ENCODE results near the gene BSPH1. TPM values are rescaled to one million over a fixed set of nuclear protein-coding genes. Genes with fewer than 3 reads are reported as not detected.
"Not testable (repeated sequence)": the region's sequence is repeated elsewhere in the genome, so short reads cannot be mapped to it uniquely, and the experiment has no call there.

The BSPH1 gene
- total RNA-seq, 2 donors from 2014 or later, result not detected

- WGBS, 2 donors, result 45 to 47% methylated on average over 5 of the region's 5 CpGs
- Histone ChIP-seq H3K9me3 (no peaks in the 10 kb centered on the region), H3K36me3 (replicated peaks in 1 of 2; ENCODE audit: insufficient read depth in 1 of 2, low read depth in 2 of 2) (no peaks in the 10 kb centered on the region), H3K4me3 (no peak within 1 kb of the TSS), H3K4me1 (no peaks in the 10 kb centered on the region), H3K27ac (no peak within 1 kb of the TSS), H3K27me3 (no peaks in the 10 kb centered on the region)
- intact Hi-C loops (cut with DNase I), result no loop called here
- TF ChIP-seq CTCF (IDR thresholded peaks at IDR 0.05) (no peak), POLR2A (IDR thresholded peaks at IDR 0.05) (no peak)
- ATAC-seq, result no peak
- no peak for DNase-seq
Measured at GRCh38 chr19:47994209-47994802, 2.3 kb upstream of the BSPH1 start, which contains the start of gene ELSPBP1. Gene ELSPBP1 (plus strand): TSS chr19:47994632. CDS start chr19:48008668, 14,036 bp downstream.

GRCh38 chr19:47991191-47991808, 670 bp downstream of the BSPH1 start:
- WGBS, 2 donors, result 34 to 47% methylated on average over 9 to 10 of the region's 10 CpGs
- intact Hi-C loops (cut with DNase I), result no loop called here
- DNase-seq, result no peak

GRCh38 chr19:47973529-47973928, 18.4 kb downstream of the BSPH1 start:
- H3K27me3 ChIP-seq, result no peaks in the 10 kb centered on the region
- H3K36me3 ChIP-seq (replicated peaks in 1 of 2; ENCODE audit: insufficient read depth in 1 of 2, low read depth in 2 of 2), result no peaks in the 10 kb centered on the region
- intact Hi-C loops (cut with DNase I), result loop anchor here (5.0 kb wide), 1 partner anchor 179 kb away; no protein-coding TSS in a partner anchor
- no peak for ATAC-seq
- no peak overlapping the region for H3K4me3 ChIP-seq
- no peaks in the 10 kb centered on the region for H3K9me3 ChIP-seq
- TF ChIP-seq POLR2A (IDR thresholded peaks at IDR 0.05), result no peak
- TF ChIP-seq CTCF (IDR thresholded peaks at IDR 0.05), result no peak
- H3K4me1 ChIP-seq, result no peaks in the 10 kb centered on the region
- 63 to 64% methylated on average over 6 of the region's 6 CpGs for WGBS, 2 donors
- no peak overlapping the region for H3K27ac ChIP-seq
- no peak for DNase-seq

More at GRCh38 chr19:47991191-47991808, 670 bp downstream of the BSPH1 start:
- Histone ChIP-seq H3K36me3 (replicated peaks in 1 of 2; ENCODE audit: insufficient read depth in 1 of 2, low read depth in 2 of 2) (no peaks in the 10 kb centered on the region), H3K4me3 (no peak overlapping the region), H3K27me3 (no peaks in the 10 kb centered on the region), H3K4me1 (no peaks in the 10 kb centered on the region), H3K9me3 (no peaks in the 10 kb centered on the region), H3K27ac (no peak overlapping the region)
- no peak for TF ChIP-seq POLR2A (IDR thresholded peaks at IDR 0.05)
- no peak for TF ChIP-seq CTCF (IDR thresholded peaks at IDR 0.05)
- ATAC-seq, result no peak

- H3K27ac ChIP-seq; H3K27me3 ChIP-seq; intact Hi-C loops (cut with DNase I); ATAC-seq; H3K9me3 ChIP-seq; H3K4me3 ChIP-seq; H3K36me3 ChIP-seq (replicated peaks in 1 of 2; ENCODE audit: insufficient read depth in 1 of 2, low read depth in 2 of 2); H3K4me1 ChIP-seq: not testable (repeated sequence)
- peak in 2 of 4 donors; percentile 12 to 27 for DNase-seq
- 66 to 70% methylated on average over 7 of the region's 11 CpGs for WGBS, 2 donors
Measured at GRCh38 chr19:47955936-47956335, 36.0 kb downstream of the BSPH1 start.

GRCh38 chr19:47952132-47952531, 39.8 kb downstream of the BSPH1 start:
- DNase-seq; H3K27me3 ChIP-seq; H3K27ac ChIP-seq; H3K4me1 ChIP-seq; intact Hi-C loops (cut with DNase I); H3K4me3 ChIP-seq; H3K9me3 ChIP-seq; H3K36me3 ChIP-seq (replicated peaks in 1 of 2; ENCODE audit: insufficient read depth in 1 of 2, low read depth in 2 of 2); ATAC-seq: not testable (repeated sequence)
- WGBS, 2 donors, result 33 to 38% methylated on average over 12 to 15 of the region's 21 CpGs
- TF ChIP-seq CTCF (IDR thresholded peaks at IDR 0.05), result peak in 1 of 7 experiments; percentile 6

- 67 to 78% methylated on average over 21 to 23 of the region's 24 CpGs for WGBS, 2 donors
- H3K27me3 ChIP-seq; H3K4me3 ChIP-seq; H3K9me3 ChIP-seq; intact Hi-C loops (cut with DNase I); H3K36me3 ChIP-seq (replicated peaks in 1 of 2; ENCODE audit: insufficient read depth in 1 of 2, low read depth in 2 of 2); ATAC-seq; H3K4me1 ChIP-seq; H3K27ac ChIP-seq: not testable (repeated sequence)
- DNase-seq, result peak in 3 of 4 donors; percentile 7 to 30 (median 16)
Measured at GRCh38 chr19:47949852-47950521, 42.0 kb downstream of the BSPH1 start.

- ATAC-seq; H3K4me1 ChIP-seq; H3K36me3 ChIP-seq (replicated peaks in 1 of 2; ENCODE audit: insufficient read depth in 1 of 2, low read depth in 2 of 2); DNase-seq; H3K4me3 ChIP-seq; H3K27ac ChIP-seq; H3K27me3 ChIP-seq; H3K9me3 ChIP-seq; intact Hi-C loops (cut with DNase I): not testable (repeated sequence)
- no CpG with 5 or more reads among the region's 20 CpGs for WGBS, 2 donors
Measured at GRCh38 chr19:47928581-47928980, 63.4 kb downstream of the BSPH1 start.
